Measurements from ENCODE around the gene ST3GAL5. TPM values are rescaled to one million over a fixed set of nuclear protein-coding genes. Genes with fewer than 3 reads are reported as not detected.
A peak's percentile ranks its signal among the peaks of the same experiment; 100 is the strongest.

ST3GAL5 gene
- total and polyA plus RNA-seq, 2 of the 8 experiments (the other 6 are each of a cell fraction or from before 2014, with no cell fraction given) = 1.9 to 4.5 TPM

DNA sequence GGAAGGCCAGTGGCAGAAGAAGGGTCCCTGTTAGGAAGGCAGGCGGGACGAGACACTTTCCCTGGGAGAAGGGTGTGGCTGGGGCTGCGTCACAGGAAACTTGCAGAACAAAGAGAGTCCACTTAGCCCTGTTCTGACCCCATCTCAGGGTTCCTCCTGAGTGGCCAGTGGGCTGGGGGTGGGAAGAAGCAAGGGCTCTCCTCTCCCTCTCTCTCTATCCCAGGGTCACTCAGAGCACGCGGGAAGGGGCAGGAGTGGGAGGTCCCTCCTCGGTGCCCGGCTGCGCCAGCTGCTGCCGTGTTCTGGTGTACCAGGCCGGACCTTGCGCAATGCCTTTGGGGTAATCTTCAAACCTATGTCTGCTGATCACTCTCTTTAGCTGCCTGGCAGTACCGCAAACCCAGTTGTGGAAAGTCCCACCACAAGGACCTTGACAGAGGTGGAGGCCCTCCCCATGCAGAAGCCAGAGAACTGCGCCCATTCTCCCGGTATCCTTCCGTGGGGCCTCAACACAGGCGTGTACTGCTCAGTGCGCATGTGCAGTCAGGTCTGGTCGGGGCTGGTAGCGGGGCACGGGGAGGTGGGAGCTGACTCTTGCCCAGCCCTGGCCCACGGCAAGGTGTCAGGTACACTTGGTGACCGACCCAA, 47.8 kb upstream of the ST3GAL5 start:
- no peak overlapping the region for H3K23ac ChIP-seq (ENCODE audit: insufficient read length)
- no peak overlapping the region for H2BK5ac ChIP-seq (ENCODE audit: low read depth, low read length)
- no peaks in the 10 kb centered on the region for H3K23me2 ChIP-seq (ENCODE audit: low read depth, low read length)
- H2BK15ac ChIP-seq (ENCODE audit: low read length) = 0 out of 2 replicates have a peak overlapping the region, but pooled peaks have one; percentile 46
- no peak for FAIRE-seq
- no peak for DNase-seq (ENCODE audit: low read depth in 1 of 2, low spot score in 2 of 2)
- H3K79me1 ChIP-seq (ENCODE audit: low read depth, low read length) = no peaks in the 10 kb centered on the region
- 0 out of 4 replicates have a peak overlapping the region, but pooled peaks of 1 of the 2 experiments have one; percentile 42 for H3K4me2 ChIP-seq (ENCODE audit: insufficient read depth in 1 of 2, low read depth in 2 of 2, low read length in 2 of 2)
- H4K5ac ChIP-seq (ENCODE audit: insufficient read length, low read depth, low read length) = no peak overlapping the region
- no peaks in the 10 kb centered on the region for H3K79me2 ChIP-seq (ENCODE audit: control insufficient read depth in 1 of 2, insufficient read depth in 2 of 2, low read length in 2 of 2)
- WGBS, 2 experiments (ENCODE audit: extremely low coverage in 1 of 2, insufficient coverage in 1 of 2, insufficient read length in 1 of 2, insufficient replicate concordance in 2 of 2, low coverage in 1 of 2, low lambda C conversion rate in 2 of 2, missing lambda C conversion rate in 1 of 2) = 88% methylated on average over 22 of the region's 22 CpGs; no CpG with 5 or more reads in 1 of the 2 experiments
- H3K4me1 ChIP-seq (replicated peaks in 1 of 4; ENCODE audit: control insufficient read depth in 3 of 4, insufficient read depth in 4 of 4, low read length in 3 of 4) = peaks cover 5 to 8% (median 6%) of the 10 kb centered on the region in 4 experiments; a peak in 6 of 7 replicates
- TF ChIP-seq EP300 (IDR thresholded peaks at IDR 0.05; ENCODE audit: borderline replicate concordance in 1 of 2, low read depth in 2 of 2, low read length in 2 of 2) = no peak
- peak; percentile 76 for TF ChIP-seq CEBPB (IDR thresholded peaks at IDR 0.05; ENCODE audit: low read depth, low read length)
- no peaks in the 10 kb centered on the region for H4K20me1 ChIP-seq (replicated peaks in 1 of 2; ENCODE audit: control insufficient read depth in 1 of 2, insufficient read depth in 2 of 2, low read length in 2 of 2)
- peak overlapping the region; percentile 88 for H2BK12ac ChIP-seq (ENCODE audit: low read depth, low read length)
- 0 out of 2 replicates have a peak overlapping the region, but pooled peaks have one; percentile 24 for H3K18ac ChIP-seq (ENCODE audit: extremely low read depth, low read length)
- H3K14ac ChIP-seq (ENCODE audit: insufficient read length) = no peak overlapping the region
- H3K9ac ChIP-seq (replicated peaks in 1 of 4; ENCODE audit: extremely low read depth in 1 of 4, low read depth in 3 of 4, low read length in 3 of 4) = no peak overlapping the region
- H4K91ac ChIP-seq (replicated peaks; ENCODE audit: insufficient read length, low read length) = no peak overlapping the region
- no peak overlapping the region for H3K27ac ChIP-seq (ENCODE audit: low read depth, low read length)
- H2AFZ ChIP-seq (ENCODE audit: low read length) = no peak overlapping the region
- peaks cover 0 to 3% of the 10 kb centered on the region in 2 experiments; a peak in 3 of 4 replicates for H3K9me3 ChIP-seq (ENCODE audit: insufficient read depth in 2 of 2, low read depth in 1 of 2, low read length in 1 of 2)
- H3K27me3 ChIP-seq (replicated peaks in 1 of 4; ENCODE audit: control insufficient read depth in 3 of 4, extremely low read depth in 1 of 4, insufficient read depth in 3 of 4, low read length in 3 of 4) = no peaks in the 10 kb centered on the region
- H2BK20ac ChIP-seq (ENCODE audit: low read length) = peak overlapping the region; percentile 68; the same call in 1 of the 2 replicates
- CTCF ChIA-PET (ENCODE audit: partially characterized antibody) = interaction anchor here (1.3 kb wide), 1 partner anchor 13 kb away, joined by 3 read pairs; no protein-coding TSS in a partner anchor
- POLR2A ChIA-PET (ENCODE audit: partially characterized antibody) = no interaction called here
- peak overlapping the region; percentile 85 for H3K4ac ChIP-seq (replicated peaks; ENCODE audit: insufficient read length, low read depth, low read length)
- no peak overlapping the region for H2BK120ac ChIP-seq (replicated peaks; ENCODE audit: low read depth, low read length)
- H3K56ac ChIP-seq (replicated peaks; ENCODE audit: insufficient read length, low read depth, low read length) = no peak overlapping the region
- H2AK5ac ChIP-seq (ENCODE audit: low read depth, low read length) = no peak overlapping the region
- H4K8ac ChIP-seq (ENCODE audit: extremely low read depth, insufficient read depth, low read length) = no peak overlapping the region
- H3K36me3 ChIP-seq (ENCODE audit: control insufficient read depth in 2 of 4, insufficient read depth in 4 of 4, low read length in 3 of 4) = no peaks in the 10 kb centered on the region
- H3K4me3 ChIP-seq (ENCODE audit: extremely low read depth in 1 of 4, insufficient read depth in 2 of 4, low read depth in 3 of 4, low read length in 4 of 4) = no peak overlapping the region

Measured in H1 (cell line).